SU-DHL-6 (cell line): ENCODE measurements around the gene ARFGAP1.

Experiments used
- H2AFZ ChIP-seq: fragments of 200-600 bp; sonication (generic); 2 replicates; pipeline ENCODE4 v1.6.1; 2014; ENCODE audit warnings: low read depth, mild to moderate bottlenecking, moderate library complexity, mixed read lengths, antibody characterized with exemption, low read length; ENCODE audit not compliant: severe bottlenecking
- H3F3A ChIP-seq: fragments of 200-600 bp; shearing (Covaris generic); 2 replicates; pipeline ENCODE4 v1.6.0; 2016; ENCODE audit warnings: antibody characterized with exemption, mild to moderate bottlenecking; ENCODE audit not compliant: insufficient read depth
- H3K27ac ChIP-seq: fragments of 200-600 bp; sonication (generic); 2 replicates; pipeline ENCODE4 v1.5.1; 2016; ENCODE audit warnings: low read depth, mild to moderate bottlenecking, low read length, moderate library complexity, mixed read lengths
- H3K27me3 ChIP-seq: fragments of 200-600 bp; sonication (generic), shearing (Covaris generic); 2 replicates; pipeline ENCODE4 v1.6.0; 2014; ENCODE audit warnings: mild to moderate bottlenecking, low read length
- H3K36me3 ChIP-seq: fragments of 200-600 bp; sonication (generic); 2 replicates; pipeline ENCODE4 v1.6.1; 2014; ENCODE audit warnings: mild to moderate bottlenecking, low read length, mixed read lengths
- H3K4me2 ChIP-seq: fragments of 300-600, 200-600 bp; shearing (Covaris generic), sonication (generic); 2 replicates; pipeline ENCODE4 v1.6.0; 2014; ENCODE audit warnings: low read length, low read depth, mild to moderate bottlenecking; ENCODE audit not compliant: poor library complexity, severe bottlenecking
- H3K4me3 ChIP-seq: fragments of 200-600 bp; sonication (generic); 2 replicates; pipeline ENCODE4 v1.5.1; 2014; ENCODE audit warnings: antibody characterized with exemption, low read length, mild to moderate bottlenecking, mixed read lengths; ENCODE audit not compliant: insufficient read depth, poor library complexity, severe bottlenecking
- H3K79me2 ChIP-seq: fragments of 200-600 bp; sonication (generic); 2 replicates; pipeline ENCODE4 v1.6.1; 2014; ENCODE audit warnings: mild to moderate bottlenecking, low read length, moderate library complexity; ENCODE audit not compliant: insufficient read depth
- H3K9ac ChIP-seq: fragments of 200-600 bp; sonication (generic); 2 replicates; pipeline ENCODE4 v1.7.0; 2014; ENCODE audit warnings: mild to moderate bottlenecking, low read length
- H3K9me2 ChIP-seq: fragments of 200-600 bp; sonication (generic); replicated peaks from 2 replicates; pipeline ENCODE4 v1.6.1; 2014; ENCODE audit warnings: low read length; ENCODE audit not compliant: insufficient read depth
- H3K9me3 ChIP-seq: fragments of 200-600 bp; sonication (generic); 2 replicates; pipeline ENCODE4 v1.6.1; 2014; ENCODE audit warnings: low read length, mixed read lengths; ENCODE audit not compliant: insufficient read depth
- H4K20me1 ChIP-seq: fragments of 200-600 bp; sonication (generic); 2 replicates; pipeline ENCODE4 v1.6.1; 2014; ENCODE audit warnings: low read depth, mild to moderate bottlenecking, antibody characterized with exemption, low read length, moderate library complexity, mixed read lengths
- CTCF ChIP-seq: fragments of 200-600 bp; sonication (generic); IDR thresholded peaks from one replicate; pipeline ENCODE4 v1.5.1; 2017; ENCODE audit warnings: antibody characterized with exemption, mild to moderate bottlenecking, low read length, moderate library complexity; ENCODE audit not compliant: insufficient read depth, poor library complexity, severe bottlenecking
- EZH2phosphoT487 ChIP-seq: fragments of 200-600 bp; sonication (generic), shearing (Covaris generic); conservative IDR thresholded peaks from 2 replicates; pipeline ENCODE4 v1.6.1; 2018; ENCODE audit warnings: mild to moderate bottlenecking, antibody characterized with exemption, low read length, moderate library complexity, mixed read lengths

ARFGAP1 gene

DNA sequence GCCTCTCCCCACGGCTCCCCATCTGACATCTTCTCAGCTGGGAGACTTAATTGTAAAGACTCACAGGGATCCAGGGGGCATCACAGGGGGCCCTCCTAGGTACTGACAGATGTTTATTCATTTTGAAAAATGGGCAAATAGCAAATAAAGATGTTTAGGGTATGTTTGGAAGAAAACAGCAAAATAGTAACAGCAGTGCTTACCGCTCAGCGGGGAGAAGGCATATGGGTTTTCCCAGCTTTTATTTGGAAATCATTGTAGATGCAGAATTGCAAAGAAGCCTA lies 39.6 kb upstream of the ARFGAP1 start:
- Histone ChIP-seq H2AFZ (no peak overlapping the region), H4K20me1 (no peaks in the 10 kb centered on the region), H3K79me2 (no peaks in the 10 kb centered on the region), H3K9ac (no peak overlapping the region), H3K9me3 (no peaks in the 10 kb centered on the region), H3K4me2 (no peak overlapping the region), H3K27ac (no peak overlapping the region), H3K36me3 (no peaks in the 10 kb centered on the region), H3K27me3 (no peaks in the 10 kb centered on the region), H3K4me3 (no peak overlapping the region), H3K9me2 (no peaks in the 10 kb centered on the region), H3F3A (no peaks in the 10 kb centered on the region)
- TF ChIP-seq EZH2phosphoT487 (no peak), CTCF (no peak)

DNA sequence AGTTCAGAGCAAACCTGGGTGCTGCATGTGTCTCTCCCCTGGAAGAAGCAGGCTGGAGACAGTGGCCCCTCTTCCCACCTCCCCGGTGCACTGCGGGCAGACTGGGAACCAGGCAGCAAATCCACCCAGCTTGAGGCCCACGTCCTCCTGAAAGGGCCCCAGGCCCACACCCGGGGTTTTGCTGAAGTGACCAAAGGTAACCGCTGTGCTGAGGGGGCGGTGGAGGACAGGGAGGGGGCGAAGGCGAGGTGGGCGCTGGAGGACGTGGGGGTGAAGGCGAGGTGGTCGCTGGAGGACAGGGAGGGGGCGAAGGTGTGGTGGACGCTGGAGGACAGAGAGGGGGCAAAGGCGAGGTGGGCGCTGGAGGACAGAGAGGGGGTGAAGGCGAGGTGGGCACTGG lies 38.7 kb upstream of the ARFGAP1 start:
- H3K36me3 ChIP-seq: no peaks in the 10 kb centered on the region
- H4K20me1 ChIP-seq: no peaks in the 10 kb centered on the region
- H3K79me2 ChIP-seq: no peaks in the 10 kb centered on the region
- H3F3A ChIP-seq: no peaks in the 10 kb centered on the region
- H3K27ac ChIP-seq: no peak overlapping the region
- no peak overlapping the region for H3K9ac ChIP-seq
- H3K4me2 ChIP-seq: no peak overlapping the region
- H3K4me3 ChIP-seq: no peak overlapping the region
- H2AFZ ChIP-seq: no peak overlapping the region
- H3K9me2 ChIP-seq: no peaks in the 10 kb centered on the region
- TF ChIP-seq EZH2phosphoT487 (no peak), CTCF (no peak)
- no peaks in the 10 kb centered on the region for H3K27me3 ChIP-seq
- H3K9me3 ChIP-seq: no peaks in the 10 kb centered on the region

- TF ChIP-seq EZH2phosphoT487 (no peak), CTCF (peak; percentile 19)
- no peak overlapping the region for H3K4me2 ChIP-seq
- no peaks in the 10 kb centered on the region for H3K79me2 ChIP-seq
- H3K36me3 ChIP-seq: no peaks in the 10 kb centered on the region
- H3K9ac ChIP-seq: no peak overlapping the region
- no peaks in the 10 kb centered on the region for H3K27me3 ChIP-seq
- H3K9me2 ChIP-seq: no peaks in the 10 kb centered on the region
- H3K27ac ChIP-seq: no peak overlapping the region
- H3K9me3 ChIP-seq: no peaks in the 10 kb centered on the region
- H4K20me1 ChIP-seq: no peaks in the 10 kb centered on the region
- no peaks in the 10 kb centered on the region for H3F3A ChIP-seq
- no peak overlapping the region for H3K4me3 ChIP-seq
- no peak overlapping the region for H2AFZ ChIP-seq
These were observed 37.8 kb upstream of the ARFGAP1 start for GRCh38 chr20:63234693-63235398.
